GM11168 (cell line): ENCODE data around the gene DPT.

Experiments
- in situ Hi-C: fragments of 300-500 bp; cut with MboI; formaldehyde crosslinking; loops from one replicate; pipeline ENCODE4 v1.12.0; 2022; ENCODE audit warnings: low sequenced_read_pairs; ENCODE audit not compliant: unreplicated experiment

The DPT gene

DNA sequence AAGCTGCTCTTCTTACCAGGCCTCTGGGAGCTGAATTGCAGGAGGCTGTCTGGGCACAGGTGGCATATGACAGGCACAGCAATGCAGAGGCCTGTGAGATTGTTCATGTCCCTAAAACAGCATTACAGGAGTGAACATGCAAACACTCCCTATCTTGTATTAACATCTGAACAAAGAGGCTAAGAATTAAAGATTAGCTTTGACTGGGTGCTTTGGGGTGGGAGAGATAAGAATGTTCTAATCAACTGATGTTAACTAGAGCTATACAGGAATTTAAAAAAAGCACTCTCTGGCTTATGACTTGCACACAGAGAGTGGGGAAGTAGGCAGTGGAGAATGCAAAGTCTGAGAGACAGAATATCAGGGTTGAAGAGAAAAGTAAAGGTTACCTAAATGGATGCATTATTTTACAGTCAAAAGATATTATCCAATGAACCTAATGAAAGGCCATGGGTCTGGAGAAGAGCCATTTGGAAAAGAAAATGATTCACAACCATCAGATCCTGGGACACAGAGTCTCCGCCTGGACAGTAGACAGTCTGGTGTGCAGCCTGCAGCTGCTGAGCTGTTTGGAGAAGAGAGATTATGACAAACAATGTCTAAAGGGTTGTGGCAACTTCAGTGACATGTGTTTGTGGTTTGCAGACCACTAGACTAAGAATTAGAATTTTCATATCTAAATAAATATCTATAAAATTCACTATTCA, 20.2 kb downstream of the DPT start:
- in situ Hi-C loops, result no loop called here

DNA sequence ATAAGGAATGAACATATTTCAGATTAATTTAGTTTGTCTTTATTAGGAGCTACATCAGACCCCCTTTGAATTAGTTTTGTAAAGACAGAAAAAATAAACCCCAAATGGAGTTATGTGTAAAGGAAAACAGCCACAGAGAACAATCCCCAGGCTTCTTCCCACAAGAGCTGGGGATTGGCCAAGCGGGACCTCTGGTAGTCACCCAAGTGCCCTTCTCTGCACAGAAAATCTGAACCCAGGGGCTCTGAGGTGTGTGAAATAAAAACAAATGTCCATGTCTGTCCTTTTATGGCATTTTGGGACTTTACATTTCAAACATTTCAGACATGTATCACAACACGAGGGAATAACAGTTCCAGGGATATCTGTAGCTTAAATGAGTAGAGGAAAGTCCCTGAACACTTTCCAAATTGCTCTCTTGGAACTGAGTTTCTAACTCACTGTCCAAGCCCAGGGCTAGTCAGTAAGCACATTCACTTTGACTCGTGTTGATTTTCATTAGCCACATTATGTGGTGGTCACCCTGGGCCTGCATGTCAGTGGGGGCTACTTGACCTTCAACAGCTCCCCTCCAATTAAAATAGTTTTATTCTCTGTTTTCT, 22.5 kb downstream of the DPT start:
- in situ Hi-C loops, result no loop called here

DNA sequence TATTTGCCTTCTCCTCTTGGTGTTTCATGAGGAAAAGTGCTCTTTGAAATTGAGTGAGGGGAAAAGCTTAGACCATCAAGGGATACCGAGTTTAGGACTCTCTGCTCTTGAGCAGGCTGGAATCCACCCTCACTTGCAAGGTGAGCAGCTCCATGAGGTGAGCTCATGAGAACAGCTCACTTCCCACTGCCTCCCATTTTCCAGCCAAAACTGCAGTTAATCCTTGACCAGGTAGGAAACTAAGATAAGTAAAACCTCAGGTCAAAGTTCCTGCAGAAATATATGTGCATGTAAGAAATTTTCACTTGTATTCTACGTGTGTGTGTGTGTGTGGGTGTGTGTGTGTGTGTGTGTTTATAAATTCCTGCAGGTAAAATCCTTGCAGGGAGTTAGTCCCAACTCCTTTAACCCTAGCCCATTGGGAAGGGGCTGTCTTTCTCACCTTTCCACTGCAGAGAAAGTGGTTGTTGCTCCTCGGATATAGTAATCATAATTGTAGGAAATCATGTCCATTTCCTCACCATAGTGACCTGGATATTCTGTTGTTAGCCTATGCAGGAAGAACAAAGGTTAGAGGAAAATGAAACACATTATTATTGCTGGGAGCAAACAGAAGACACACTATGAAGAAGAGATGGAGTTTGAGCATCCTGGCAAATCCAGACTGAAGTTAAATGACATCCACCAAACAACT, 28.3 kb downstream of the DPT start:
- in situ Hi-C loops, result no loop called here

DNA sequence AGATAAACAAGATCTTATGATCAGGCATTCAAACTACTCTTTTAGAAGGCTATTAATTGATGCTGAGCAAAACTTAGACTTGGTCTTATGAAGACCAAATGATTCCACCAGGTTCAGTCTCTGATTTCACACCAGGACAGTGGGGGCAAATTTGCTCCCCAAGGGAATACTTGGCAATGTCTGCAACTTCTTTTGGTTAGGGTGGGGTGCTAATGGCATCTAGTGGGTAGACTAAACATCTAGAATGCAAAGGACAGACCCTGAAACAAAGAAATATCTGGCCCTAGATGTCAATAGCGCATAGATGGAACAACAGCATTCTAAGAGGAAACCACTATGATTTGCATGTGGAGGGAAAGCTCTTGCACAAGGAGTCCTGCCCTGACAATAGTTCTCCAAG, 30.6 kb downstream of the DPT start:
- in situ Hi-C loops, result no loop called here

DNA sequence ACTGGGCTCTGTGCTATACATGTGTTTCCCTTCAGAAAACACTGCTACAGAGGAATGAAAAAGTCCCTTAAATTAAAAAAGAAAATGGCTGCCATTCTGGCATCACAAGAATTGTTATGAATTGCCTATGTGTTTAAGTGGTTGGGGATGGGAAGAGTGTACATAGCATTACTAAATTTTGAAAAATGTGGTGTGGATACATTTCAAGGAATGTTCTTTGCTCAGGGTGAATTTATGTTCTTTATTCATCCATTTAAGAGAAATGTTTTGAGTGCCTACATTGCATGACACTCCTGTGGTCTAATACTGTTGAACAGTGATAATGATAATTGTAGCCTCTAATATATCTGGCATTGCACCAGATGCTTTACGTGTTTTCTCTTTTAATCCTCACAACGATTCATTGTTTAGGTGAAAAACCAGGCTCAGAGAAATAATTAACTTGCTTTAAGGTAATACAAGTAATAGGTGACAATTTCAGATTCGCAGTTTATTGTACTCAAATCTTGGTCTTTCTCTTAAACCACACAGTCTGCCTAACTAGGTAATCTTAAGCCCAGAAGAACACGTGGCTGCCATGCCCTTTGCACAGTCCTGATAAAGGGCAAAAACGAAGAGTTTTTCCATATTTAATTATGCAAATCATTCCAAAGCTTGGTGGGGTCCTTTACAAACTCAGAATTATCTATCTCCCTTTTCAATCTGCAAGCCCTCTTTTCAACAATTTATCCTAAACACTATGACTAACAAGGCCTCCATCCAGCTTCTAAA, 31.5 kb downstream of the DPT start:
- in situ Hi-C loops, result no loop called here

DNA sequence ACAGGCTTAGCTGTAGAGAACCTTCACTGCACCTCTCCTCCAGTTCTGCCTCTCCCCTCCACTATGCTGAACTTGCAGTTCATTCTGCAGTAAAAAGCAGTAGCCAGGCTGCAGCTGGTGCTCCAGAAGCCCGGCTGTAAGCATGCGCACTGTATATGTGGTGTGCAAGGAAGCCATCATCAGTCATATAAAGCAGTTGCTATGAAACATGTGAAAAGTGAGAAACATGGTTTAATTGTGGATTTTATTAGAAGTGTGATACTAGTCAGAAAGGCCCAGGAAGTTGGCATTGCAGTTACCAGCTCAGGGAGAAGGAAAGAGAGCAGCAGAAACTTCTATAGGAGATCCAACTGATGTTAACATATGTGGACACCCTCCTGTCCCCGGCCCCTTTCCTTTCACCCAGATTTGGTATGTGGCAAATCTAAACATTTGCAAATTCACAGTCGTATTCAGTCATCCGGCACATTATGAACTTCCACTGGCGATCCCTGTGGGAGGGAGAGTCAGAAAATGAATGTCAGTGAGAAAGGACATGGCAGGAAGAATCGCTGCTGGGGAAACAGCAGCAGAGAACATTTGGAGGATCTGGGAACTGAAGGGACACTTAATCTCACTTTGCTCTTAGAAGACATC, 32.8 kb downstream of the DPT start:
- in situ Hi-C loops, result no loop called here

DNA sequence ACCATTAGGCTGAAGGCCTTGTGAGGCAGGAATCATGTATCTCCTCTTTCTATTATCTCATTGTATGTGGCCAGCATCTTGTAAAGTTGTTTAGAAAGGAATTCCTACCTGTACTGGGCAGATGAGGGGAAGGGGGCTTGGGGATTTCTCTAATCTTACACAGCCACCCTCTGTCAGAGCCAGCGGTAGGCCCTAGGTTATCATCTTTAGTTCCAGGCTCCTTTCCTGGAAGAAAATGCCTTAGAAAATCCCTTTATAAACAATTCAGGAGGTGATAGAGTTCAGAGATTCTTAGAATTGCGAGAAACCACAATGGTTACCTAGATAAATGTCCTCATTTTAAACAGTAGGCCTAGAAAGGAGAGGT, 35.2 kb downstream of the DPT start:
- in situ Hi-C loops, result no loop called here

DNA sequence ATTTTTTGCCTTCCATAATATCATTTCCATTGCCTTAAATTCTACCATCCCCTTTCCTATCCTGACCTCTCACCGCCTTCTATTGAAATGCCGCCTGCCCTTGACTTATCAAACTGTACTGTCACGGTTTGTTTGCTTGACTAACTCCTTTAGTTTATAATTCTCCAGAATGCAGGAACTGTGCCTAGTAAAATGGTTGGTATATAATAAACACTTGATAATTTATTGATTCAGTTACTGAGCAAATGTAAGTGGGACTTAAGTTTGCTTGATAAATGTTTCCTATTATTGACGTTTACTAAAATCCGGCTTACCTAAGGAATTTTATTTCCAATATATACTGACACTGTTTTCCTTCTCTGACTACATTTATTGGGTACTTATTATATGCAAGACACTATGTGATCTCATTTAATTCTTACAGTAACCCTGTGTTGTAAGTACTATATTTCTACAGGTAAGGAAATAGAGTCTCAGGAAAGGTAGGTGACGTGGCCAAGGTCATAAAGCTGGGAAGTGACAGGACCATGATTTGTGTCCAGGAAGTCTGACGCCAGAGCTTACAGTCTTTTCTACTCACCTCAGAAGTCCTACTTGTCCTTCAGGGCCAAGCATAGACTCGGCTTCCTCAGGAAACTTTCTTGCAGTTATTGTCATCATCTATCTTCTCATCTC, 35.7 kb downstream of the DPT start:
- in situ Hi-C loops, result no loop called here

DNA sequence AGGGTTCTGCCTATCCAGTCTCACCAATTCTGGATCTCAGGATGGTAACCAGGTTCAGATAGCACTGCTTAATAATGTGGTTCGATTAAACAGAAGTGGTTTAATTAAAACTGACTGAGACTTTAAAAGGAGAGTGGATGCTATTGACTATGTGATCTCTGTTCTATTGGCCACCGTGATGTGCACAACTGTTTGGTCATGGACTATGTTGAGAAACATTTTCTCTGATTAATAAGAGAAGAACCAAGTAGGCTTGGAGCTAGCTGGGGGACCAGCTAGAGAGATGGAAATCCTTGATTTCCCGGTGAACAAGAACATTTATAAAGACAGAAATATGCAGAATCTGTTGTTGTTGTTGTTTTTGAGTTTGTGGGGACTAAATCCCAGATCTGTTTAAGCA, 36.5 kb downstream of the DPT start:
- in situ Hi-C loops, result no loop called here

DNA sequence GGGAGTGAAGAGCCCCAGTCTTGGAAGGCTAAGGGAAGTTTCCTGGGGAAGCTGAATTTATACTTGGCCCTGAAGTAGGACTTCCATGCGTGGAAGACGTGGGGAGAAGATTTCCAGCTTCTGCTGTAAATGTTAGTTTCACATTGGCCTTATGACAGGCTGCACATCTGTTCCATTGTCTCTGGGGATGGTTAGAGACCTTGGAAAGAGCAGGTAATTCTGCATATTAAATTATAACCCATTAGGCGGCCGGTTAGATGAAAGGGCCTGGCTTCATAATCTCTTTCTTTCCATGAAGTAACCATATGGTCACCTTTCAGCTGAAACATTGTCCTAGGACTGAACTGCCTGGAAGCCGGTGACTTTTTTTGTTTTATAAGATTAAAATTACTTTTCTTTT, 37.5 kb downstream of the DPT start:
- in situ Hi-C loops, result no loop called here

DNA sequence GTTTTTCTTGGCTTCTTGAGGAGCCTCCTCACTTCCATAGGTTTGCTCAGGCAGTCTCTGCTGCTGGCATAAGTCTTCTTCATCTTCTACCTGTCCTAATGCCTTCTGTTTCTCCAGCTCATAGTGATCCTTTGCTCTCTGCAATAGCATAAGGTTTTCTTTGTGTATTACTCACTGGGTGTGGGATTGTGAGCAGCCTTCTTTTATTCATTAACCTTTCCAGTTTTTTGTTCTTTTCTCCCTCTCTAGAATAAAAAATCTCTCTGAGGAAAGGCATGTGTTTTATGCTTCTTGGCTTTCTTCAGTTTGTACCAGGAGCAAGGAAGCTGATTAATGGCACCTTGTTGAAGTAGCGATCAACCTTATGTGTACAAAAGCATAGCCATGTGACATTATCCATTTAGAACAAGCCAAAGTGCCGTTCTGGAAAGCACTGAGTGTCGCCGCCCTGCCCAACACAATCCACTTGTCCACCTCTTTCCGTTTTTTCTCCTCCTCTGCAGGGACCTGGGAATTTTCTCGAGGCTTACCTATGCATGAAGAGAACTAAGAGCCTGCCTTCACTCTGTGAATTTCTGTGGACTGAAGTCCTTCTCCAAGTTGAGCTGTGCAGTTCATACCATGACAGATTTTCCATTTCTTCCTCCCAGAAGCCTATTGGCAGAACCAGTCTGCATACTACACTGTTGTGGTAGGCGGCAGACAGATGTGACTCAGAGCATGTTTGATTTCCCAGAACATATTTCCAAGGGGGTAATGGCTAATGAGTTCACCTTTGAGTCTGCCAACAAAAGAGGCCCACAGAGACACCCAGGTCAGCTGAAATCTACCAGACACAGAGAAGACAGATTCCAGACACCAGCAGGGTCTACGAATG, 39.0 kb downstream of the DPT start:
- in situ Hi-C loops, result no loop called here

DNA sequence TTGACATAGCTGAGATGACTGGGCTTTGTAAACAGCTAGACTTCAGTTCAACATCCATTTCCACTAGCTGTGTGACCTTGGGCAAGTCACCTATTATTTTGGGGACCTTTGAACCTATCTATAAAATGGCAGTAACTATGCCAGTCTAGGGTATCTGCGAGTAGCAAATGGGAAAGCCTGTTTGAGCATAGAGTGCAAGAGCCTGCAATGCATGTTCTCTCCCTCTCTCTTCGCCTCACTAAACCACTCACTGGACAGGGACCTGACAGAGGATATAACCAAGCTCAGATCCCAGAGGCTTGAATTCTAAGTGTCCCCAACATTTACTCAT, 39.7 kb downstream of the DPT start:
- in situ Hi-C loops, result no loop called here

DNA sequence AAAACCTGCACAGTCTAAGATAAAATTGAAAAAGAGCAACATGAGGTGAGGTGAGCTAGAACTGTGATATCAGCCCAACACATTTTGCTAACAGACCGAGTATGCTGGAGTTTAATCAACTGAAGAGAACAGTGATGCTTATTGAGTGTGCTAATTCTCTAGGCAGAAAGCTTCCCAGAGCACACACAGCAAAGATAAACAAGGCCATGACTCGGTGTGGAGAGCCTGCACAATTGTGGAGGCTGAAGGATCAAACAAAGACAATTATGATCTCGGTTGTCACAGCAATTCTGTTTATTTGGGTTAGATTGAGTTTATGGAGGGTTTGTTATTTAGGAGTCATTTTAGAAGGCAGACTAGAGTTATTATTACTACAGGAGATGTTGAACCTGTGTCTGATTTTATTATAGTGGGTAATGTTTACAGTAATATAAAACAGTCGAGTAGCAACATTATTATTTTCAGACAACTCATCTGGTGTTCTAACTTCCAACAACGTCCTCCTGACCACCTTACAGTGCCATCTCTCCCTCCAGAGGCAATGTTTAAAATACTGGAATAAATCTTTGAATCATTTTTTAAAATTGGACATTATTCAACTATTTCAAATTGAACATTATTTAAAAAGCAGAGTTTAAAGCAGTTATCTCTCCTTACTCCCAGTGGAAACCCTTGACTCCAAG, 40.2 kb downstream of the DPT start:
- in situ Hi-C loops, result no loop called here

DNA sequence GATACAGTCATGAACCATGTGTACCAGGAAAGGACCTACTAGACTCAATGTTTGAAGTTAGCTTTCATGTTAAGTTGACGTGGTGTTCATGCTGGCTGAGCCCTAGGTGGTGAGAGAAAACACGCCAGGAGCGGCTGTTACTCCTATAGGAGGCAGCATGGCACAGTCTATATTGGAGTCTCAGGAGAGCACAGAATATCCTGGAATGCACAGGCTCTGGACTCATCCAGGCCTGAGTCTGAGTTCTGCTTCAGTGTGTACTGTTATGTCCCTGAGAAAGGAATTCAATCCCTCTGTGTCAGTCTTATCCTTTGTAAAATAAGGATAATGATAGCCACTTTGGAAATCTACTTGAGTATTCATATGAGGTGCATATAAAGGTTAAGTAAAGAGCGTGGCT, 41.2 kb downstream of the DPT start:
- in situ Hi-C loops, result no loop called here

DNA sequence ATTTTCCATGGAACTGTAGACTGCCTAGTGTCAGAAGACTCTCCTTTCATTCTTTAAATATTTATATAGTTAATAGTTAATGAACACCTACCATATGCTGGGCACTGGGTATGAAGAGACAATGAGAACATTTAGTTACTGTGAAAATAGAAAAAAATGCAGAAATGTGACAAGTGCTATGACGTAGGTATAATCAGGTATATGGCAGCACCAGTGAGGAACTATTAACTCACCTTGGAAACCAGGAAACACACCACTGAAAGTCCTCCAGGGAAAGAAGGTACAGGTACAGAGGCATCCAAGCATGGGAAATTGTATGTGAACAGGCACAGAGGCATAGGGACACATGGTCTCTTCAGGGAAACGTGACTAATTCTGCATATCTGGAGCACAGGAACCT, 42.3 kb downstream of the DPT start:
- in situ Hi-C loops, result no loop called here

DNA sequence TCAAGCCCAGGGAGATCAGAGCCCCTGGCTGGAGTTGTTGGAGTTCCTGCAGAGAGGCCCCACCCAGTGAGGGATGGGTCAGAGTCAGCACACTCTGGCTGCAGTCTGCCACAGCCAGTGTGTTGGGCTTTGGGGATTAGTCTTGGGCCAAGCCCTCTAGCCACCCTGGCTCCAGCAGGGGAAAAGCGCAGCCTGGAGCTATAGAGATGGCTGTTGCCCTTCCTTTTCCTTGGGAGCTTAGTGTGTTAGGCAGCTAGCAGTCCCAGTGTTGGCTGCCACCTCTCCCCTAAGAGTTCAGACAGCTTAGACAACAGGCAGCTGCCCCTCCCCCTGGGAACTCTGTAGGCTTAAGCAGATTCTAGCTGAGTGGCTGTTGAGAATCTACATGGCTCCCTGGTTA, 45.1 kb downstream of the DPT start:
- in situ Hi-C loops, result no loop called here

DNA sequence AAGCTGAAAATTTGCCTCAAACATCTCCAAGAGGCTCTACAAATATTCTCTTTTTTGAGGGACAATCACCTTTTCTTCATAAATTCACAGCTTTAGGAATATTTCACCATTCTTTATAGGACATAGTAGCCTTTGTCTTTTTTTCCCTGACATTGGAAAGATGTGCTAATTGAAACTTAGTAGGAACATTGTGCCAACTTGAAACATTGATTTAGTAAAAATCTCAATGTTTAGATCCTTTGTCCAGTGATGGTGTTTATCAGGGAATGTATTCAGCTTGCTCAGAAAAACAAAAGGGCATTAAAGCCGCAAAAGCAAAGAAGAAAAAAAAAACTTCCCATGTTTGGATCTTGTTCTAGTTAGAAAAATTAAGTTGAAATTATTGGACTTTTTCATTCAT, 52.1 kb downstream of the DPT start:
- in situ Hi-C loops, result no loop called here

DNA sequence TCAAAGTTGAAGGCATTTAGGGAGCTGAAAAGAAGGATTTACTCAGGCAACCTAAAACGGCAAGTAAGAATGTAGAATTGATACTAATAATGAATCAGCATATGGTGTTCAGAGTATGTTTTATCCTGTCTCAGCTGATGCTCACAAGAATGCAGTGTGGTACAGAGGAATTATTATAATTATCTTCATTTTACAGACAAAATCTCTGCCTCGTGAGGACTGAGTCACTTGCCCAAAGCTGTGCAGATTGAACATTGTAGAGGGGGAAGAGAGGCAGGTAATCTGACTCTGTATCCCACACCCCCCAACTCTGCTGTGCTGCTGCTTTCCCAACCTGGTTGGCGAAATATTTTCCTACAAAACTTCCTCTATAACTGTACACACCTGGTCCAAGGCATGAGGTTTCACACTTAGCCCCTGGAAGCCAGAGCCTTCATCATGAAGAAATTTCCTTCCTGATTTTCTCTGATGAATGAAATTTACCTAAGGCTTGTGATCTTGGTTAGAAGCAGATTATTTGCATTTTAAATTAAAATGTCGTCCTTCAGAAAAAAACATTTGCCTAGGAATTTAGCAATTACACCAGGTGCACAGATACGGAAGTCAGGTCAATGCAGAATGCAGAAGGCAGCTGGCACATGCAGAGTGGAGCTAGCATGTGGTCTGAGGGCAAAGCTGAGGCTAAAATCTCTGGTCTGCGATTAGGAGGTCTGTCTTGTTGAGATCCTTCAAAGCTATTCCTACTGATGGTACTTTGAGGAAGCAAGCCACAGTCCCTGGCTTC, 52.8 kb downstream of the DPT start:
- in situ Hi-C loops, result no loop called here
